Measurements from ENCODE around the gene UNC5B. TPM values are rescaled to one million over a fixed set of nuclear protein-coding genes. Genes with fewer than 3 reads are reported as not detected.
A peak's percentile ranks its signal among the peaks of the same experiment; 100 is the strongest.

The UNC5B gene
- total and polyA plus RNA-seq, 2 donors from 2014 or later, result 5.5 to 22.6 TPM

DNA sequence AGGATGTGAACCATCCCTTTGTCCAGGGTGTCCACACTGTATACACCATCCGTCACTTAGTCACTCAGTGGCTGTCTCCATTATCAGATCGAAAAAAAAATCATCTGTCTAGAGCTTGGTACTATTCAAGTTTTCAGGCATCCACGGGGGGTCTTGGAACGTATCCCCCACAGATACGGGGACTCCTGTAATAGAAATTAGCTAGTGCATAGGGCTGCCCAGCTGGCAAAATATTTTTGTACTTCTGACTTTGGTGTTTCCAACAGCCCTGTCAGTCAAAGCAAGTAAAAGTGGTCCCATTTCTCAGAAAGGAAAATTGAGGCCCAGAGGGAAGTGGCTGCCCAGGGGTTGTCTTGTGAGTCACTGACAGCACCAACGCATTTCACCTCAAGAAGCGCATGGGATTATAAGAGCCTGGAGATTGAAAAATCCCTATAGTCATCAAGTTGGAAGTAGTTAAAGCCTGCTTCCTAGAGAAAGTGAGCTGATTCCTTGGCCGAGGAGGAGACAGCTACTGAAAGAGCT is 54.6 kb downstream of the UNC5B start:
- no peaks in the 10 kb centered on the region for H3K27me3 ChIP-seq (ENCODE audit: control insufficient read depth, insufficient read depth, low read length)
- H3K4me3 ChIP-seq (ENCODE audit: low read length in 3 of 3), result no peak overlapping the region
- no peak overlapping the region for H3K9ac ChIP-seq (ENCODE audit: low read length in 3 of 3)
- intact Hi-C loops (cut with DNase I), result no loop called here
- no peaks in the 10 kb centered on the region for H3K9me3 ChIP-seq (ENCODE audit: control insufficient read depth in 2 of 3, insufficient read depth in 1 of 3, low read length in 3 of 3)
- DNase-seq (no peak), FAIRE-seq (no peak)
- no peak for TF ChIP-seq CTCF (IDR thresholded peaks at IDR 0.05; ENCODE audit: borderline replicate concordance, extremely low read depth, insufficient read depth)
- H3K4me1 ChIP-seq (ENCODE audit: control insufficient read depth in 2 of 3, insufficient read depth in 2 of 3, low read depth in 1 of 3, low read length in 3 of 3), result peaks cover 0 to 22% (median 0%) of the 10 kb centered on the region in 3 donors
- no peak overlapping the region for H3K27ac ChIP-seq (ENCODE audit: low read depth in 2 of 2, low read length in 2 of 2)
- H3K36me3 ChIP-seq (ENCODE audit: control insufficient read depth in 2 of 3, insufficient read depth in 3 of 3, low read length in 3 of 3), result no peaks in the 10 kb centered on the region

DNA sequence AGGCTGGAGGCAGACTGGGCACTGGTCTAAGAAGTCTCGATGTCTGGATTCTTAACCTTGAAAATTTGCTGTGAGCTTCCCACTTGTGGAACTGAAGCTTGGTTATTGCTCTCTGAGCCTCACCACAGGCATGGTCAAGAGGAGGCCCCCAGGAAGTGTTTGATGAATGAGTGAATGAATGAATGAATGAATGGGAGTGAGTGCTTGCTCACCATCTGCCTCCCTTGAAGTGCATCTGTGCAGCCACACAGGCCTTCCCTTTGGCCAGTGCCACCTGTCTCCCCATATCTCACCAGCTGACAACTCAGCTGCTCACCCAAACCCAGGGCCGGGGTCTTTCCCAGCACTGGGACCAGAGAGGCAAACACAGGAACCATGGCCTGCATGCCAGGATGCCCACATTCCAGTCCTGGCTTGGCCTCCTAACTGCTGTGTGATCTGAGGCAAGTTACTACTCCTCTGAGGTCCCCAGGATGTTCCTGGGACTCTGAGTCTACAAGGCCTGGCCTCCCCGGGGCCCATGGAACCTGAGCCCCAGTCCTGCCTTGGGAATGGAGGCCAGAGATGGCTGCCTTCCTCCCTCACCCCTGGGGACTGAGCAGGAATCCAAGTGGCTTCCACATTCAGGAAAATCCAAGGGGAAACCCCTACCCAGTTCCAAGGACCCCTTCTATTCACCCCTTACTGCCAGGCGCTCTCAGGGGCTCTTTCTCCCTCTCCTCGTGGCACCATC is 55.3 kb downstream of the UNC5B start:
- Histone ChIP-seq H3K27me3 (ENCODE audit: control insufficient read depth, insufficient read depth, low read length) (no peaks in the 10 kb centered on the region), H3K9me3 (ENCODE audit: control insufficient read depth in 2 of 3, insufficient read depth in 1 of 3, low read length in 3 of 3) (no peaks in the 10 kb centered on the region), H3K4me1 (ENCODE audit: control insufficient read depth in 2 of 3, insufficient read depth in 2 of 3, low read depth in 1 of 3, low read length in 3 of 3) (peaks cover 0 to 26% (median 0%) of the 10 kb centered on the region in 3 donors), H3K9ac (ENCODE audit: low read length in 3 of 3) (no peak overlapping the region), H3K4me3 (ENCODE audit: low read length in 3 of 3) (no peak overlapping the region), H3K36me3 (ENCODE audit: control insufficient read depth in 2 of 3, insufficient read depth in 3 of 3, low read length in 3 of 3) (no peaks in the 10 kb centered on the region), H3K27ac (ENCODE audit: low read depth in 2 of 2, low read length in 2 of 2) (no peak overlapping the region)
- intact Hi-C loops (cut with DNase I), result no loop called here
- no peak for TF ChIP-seq CTCF (IDR thresholded peaks at IDR 0.05; ENCODE audit: borderline replicate concordance, extremely low read depth, insufficient read depth)
- no peak for FAIRE-seq
- DNase-seq, result no peak

GRCh38 chr10:71268247-71268691 is 55.9 kb downstream of the UNC5B start:
- DNase-seq (peak in 4 of 5 donors; percentile 38 to 68 (median 55)), FAIRE-seq (no peak)
- TF ChIP-seq CTCF (IDR thresholded peaks at IDR 0.05; ENCODE audit: borderline replicate concordance, extremely low read depth, insufficient read depth), result peak; percentile 16
- Histone ChIP-seq H3K4me1 (ENCODE audit: control insufficient read depth in 2 of 3, insufficient read depth in 2 of 3, low read depth in 1 of 3, low read length in 3 of 3) (peaks cover 0 to 23% (median 0%) of the 10 kb centered on the region in 3 donors), H3K9ac (ENCODE audit: low read length in 3 of 3) (no peak overlapping the region), H3K9me3 (ENCODE audit: control insufficient read depth in 2 of 3, insufficient read depth in 1 of 3, low read length in 3 of 3) (no peaks in the 10 kb centered on the region), H3K27ac (ENCODE audit: low read depth in 2 of 2, low read length in 2 of 2) (no peak overlapping the region), H3K27me3 (ENCODE audit: control insufficient read depth, insufficient read depth, low read length) (no peaks in the 10 kb centered on the region), H3K36me3 (ENCODE audit: control insufficient read depth in 2 of 3, insufficient read depth in 3 of 3, low read length in 3 of 3) (no peaks in the 10 kb centered on the region), H3K4me3 (ENCODE audit: low read length in 3 of 3) (no peak overlapping the region)
- intact Hi-C loops (cut with DNase I), result no loop called here

Measured in kidney (tissue), 14 donors.